GM19035 (cell line): ENCODE results near the gene GNE.
"Not testable (repeated sequence)": the region's sequence is repeated elsewhere in the genome, so short reads cannot be mapped to it uniquely, and the experiment has no call there.

ENCODE experiments used
- ATAC-seq: cut with Tn5 transposase; IDR thresholded peaks from one replicate; pipeline ENCODE4 v1.9.1; 2021; ENCODE audit not compliant: unreplicated experiment

The GNE gene

GRCh38 chr9:36275060-36275459, 16.8 kb upstream of the GNE start:
- no peak for ATAC-seq

DNA sequence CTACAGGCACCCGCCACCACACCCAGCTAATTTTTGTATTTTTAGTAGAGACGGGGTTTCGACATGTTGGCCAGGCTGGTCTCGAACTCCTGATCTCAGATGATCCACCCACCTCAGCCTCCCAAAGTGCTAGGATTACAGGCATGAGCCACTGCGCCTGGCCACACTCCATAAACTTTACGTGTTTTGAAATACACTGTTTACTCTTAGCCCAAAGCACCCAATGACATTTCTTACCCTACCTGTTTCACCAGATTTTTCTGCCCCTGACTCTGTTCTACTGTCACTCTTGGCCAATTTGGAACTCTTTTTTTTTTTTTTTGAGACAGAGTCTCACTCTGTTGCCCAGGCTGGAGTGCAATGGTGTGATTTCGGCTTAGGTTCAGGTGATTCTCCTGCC, 15.1 kb upstream of the GNE start:
- ATAC-seq = not testable (repeated sequence)

DNA sequence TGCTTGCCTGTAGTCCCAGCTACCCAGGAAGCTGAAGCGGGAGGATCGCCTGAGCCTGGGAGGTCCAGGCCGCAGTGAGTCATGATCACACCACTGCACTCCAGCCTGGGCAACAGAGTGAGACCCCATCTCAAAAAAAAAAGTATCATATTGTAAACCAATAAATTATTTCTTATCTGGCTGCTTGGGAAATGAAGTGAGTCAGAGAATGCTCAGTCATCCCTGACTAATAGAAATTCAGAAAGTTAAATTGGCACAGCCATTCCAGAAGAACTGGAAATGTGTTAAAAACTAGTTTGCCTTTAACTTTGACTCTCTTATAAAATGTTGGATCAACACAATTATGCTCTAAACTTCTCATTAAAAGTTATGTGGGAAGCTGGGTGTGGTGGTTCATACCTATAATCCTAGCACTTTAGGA, 9.8 kb upstream of the GNE start:
- ATAC-seq = no peak

GRCh38 chr9:36264896-36265295, 6.6 kb upstream of the GNE start:
- no peak for ATAC-seq

- no peak for ATAC-seq
Measured at GRCh38 chr9:36263683-36264082, 5.4 kb upstream of the GNE start.

DNA sequence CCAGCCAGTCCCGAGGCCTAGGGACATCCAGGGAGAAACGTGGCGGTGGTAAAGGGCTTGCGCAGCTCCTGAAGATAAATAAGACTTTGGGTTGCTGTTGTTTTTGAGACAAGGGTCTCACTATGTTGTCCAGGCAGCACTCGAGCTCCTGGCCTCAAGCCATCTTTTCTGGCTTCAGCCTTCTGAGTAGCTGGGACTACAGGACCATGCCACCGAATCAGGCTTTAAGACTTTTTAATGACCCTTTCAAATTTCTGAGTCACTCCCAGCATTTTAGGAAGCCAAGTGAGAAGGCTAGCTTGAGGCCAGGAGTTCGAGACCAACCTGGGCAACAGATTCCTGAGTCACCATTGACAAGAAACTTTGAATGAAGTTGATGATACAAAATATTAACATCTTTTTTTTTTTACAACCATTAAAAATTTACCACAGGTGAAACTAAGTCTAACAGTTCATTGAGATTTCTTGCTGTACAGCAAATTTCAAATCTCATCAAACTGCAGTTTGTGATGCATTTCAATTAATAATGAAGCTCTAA, 817 bp upstream of the GNE start:
- no peak for ATAC-seq

DNA sequence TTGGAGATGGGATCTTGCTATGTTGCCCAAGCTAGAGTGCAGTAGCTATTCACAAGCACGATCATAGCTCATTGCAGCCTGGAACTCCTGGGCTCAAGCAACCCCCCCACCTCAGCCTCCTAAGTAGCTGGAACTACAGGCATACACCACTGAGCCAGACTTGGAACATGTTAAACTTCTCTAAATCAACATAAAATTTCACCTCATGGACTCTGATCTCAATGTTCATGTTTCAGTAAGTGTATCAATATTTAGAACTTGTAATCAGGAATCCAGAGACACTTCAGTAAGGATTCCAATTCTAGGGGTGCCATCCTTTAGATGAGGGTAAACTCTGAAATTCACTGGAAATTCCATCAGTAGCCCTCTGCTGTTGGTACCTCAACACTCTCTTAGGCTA, 6.8 kb downstream of the GNE start:
- ATAC-seq = no peak

DNA sequence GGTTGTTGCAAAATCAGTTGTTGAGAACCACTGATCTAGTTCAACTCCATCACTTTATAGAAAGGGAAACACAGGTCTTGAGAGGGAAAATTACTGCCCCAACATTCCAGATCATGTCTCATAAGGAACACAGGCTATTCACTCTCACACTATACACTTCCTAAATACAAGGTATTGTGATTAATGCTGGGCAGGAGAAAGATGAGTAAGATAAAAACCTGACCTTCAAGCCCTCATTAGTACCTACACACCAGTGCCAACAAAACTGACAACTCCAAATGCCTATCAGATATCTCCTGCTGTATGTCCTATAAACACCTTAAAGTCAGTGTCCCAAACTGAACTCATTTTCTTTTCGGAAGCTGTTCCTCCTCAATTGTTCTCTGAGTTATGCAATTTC, 8.2 kb downstream of the GNE start:
- ATAC-seq = no peak

- no peak for ATAC-seq
Measured at GRCh38 chr9:36249189-36249588, 9.1 kb downstream of the GNE start.

DNA sequence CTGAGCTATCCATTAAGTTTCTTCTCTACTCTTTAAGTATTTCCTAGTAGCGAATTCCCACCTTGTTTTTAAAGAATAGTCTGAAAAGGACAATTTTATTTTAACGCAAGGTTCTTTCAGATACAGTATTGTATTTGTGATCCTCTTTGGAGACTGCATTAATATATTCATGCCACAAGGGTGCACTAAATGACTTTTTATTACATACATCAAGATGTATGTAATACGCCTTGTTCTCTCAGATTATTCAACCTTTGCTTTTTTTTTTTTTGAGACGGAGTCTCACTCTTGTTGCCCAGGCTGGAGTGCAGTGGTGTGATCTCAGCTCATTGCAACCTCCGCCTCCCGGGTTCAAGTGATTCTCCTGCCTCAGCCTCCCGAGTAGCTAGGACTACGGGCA, 10.2 kb downstream of the GNE start:
- ATAC-seq = not testable (repeated sequence)

DNA sequence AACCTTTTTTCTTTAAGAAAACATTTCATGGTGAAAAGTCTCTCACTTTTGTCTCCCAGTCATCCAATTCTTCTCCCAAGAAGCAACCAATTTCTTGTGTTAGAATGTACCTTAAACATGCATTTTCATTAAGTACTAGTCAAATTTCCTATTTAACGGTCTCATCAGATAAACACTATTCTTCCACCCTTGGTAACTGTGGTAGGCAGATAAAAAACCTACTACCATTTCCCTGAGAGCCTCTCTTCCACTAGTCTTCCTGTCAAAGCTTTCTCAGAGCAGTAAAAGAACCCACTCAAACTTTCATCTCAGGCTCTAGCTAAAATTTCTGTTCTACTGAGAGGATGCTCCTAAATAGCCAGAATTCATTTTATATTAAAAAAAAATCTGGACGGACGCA, 10.9 kb downstream of the GNE start:
- ATAC-seq = no peak

- ATAC-seq = no peak
Measured at GRCh38 chr9:36245906-36246305, 12.3 kb downstream of the GNE start.

DNA sequence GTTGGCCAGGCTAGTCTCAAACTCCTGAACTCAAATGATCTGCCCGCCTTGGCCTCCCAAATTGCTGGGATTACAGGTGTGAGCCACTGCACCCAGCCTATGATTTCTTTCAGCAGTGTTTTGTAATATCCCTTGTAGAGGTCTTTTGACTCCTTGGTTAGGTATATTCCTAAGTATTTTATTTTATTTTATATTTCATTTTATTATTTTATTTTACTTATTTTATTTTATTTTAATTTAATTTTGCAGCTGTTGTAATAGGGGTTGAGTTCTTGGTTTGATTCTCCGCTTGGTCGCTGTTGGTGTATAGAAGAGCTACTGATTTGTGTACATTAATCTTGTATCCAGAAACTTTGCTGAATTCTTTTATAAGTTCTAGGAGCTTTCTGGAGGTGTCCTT, 18.6 kb downstream of the GNE start:
- not testable (repeated sequence) for ATAC-seq

DNA sequence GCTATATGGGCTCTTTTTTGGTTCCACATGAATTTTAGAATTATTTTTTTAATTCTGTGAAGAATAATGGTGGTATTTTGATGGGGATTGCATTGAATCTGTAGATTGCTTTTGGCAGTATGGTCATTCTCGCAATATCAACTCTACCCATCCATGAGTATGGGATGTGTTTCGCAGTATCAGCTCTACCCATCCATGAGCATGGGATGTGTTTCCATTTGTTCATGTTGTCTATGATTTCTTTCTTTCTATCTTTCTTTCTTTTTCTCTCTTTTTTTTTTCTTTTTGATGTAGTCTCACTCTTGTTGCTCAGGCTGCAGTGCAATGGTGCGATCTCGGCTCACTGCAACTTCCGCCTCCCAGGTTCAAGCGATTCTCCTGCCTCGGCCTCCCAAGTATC, 19.0 kb downstream of the GNE start:
- ATAC-seq = not testable (repeated sequence)

- ATAC-seq = no peak
Measured at GRCh38 chr9:36237230-36237629, 21.0 kb downstream of the GNE start.

- ATAC-seq = no peak
Measured at GRCh38 chr9:36222449-36222848, 35.8 kb downstream of the GNE start.

DNA sequence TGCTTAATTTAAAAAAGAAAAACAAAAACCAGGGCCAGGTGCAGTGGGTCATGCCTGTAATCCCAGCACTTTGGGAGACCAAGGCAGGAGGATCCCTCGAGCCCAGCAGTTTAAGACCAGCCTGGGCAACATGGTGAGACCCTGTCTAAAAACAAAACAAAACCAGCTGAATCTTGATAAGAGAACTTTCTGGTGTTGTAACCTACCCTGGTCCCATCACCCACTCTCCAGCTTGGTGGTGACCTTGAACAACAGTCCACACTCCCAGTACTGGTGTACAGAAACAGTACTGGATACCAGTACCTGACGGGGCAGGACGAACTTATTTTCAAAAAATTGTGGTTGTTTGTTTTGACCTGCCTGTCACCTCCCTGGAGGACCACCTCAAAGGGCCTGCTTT, 36.6 kb downstream of the GNE start:
- no peak for ATAC-seq

DNA sequence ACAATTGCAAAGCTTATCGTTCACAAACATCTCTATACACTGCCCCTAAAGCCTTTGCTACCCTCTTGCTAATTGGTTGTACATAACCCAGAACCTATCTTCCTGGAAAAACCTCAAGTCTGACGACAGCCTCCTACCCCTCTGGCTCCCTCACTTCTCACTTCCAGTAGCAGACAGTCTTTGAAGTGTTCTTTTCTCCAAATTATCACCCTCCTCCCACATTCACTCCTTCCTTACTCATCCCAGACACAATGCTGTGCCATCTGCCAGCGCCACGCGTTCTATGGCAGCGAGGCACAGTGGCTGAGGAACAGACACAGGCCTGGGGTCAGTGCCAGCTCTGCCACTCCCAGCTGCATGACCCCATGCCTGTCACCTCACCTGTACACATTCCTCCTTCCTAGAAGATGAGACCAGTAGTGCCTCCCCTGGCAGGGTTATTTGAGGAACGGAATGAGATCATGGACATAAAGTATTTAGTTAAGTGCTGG, 39.8 kb downstream of the GNE start:
- no peak for ATAC-seq

GRCh38 chr9:36218011-36218410, 40.2 kb downstream of the GNE start:
- no peak for ATAC-seq

DNA sequence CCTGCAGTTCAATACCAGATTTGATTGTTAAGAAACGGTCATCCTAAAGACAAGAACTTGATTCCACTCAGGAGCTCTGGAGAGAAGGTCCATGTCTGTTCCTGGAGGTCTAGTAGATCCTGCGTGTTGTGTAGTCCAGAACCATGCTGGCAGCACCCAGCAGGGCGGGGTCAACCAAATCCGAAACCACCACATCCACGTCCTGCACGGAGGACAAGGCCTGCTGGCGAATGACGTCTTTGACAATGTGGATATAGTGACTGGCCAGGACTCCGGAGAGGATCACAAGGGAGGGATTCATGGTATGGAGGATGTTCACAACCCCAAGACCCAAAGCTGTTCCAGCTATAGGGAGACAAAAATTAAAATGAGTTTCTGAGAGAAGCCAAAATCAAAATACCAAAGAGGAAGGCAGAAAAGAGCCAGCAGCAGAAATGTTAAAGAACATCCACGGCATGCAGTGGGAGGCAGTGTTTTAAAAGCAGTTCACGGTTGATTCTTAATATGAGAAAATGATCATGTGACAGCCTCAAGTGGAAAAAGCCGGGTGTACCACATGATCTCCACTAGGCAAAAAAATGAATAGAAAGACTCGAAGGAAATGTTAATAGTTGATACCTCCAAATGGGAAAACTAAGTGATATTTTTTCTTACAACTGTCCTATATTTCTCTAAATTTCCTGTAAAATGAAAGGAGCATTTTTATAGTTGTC, 40.8 kb downstream of the GNE start:
- ATAC-seq = no peak

DNA sequence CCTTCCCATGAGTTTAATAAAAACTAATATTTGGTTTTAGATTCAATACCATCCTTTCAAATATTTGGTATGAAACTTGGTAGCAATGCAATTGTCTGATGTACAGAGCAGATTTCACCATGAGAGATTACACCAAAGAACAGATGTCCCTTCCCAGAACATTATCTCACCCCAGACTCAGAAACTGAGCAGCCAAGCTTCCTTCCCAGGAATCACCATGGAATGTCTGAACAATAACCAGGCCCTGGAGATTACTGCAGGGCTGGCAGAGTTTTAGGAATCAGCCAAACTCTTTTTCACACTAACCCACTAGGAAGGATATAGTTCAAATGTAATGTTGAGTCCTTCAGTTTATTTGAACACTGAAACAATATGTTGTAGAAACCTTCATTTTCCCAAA, 43.7 kb downstream of the GNE start:
- no peak for ATAC-seq

DNA sequence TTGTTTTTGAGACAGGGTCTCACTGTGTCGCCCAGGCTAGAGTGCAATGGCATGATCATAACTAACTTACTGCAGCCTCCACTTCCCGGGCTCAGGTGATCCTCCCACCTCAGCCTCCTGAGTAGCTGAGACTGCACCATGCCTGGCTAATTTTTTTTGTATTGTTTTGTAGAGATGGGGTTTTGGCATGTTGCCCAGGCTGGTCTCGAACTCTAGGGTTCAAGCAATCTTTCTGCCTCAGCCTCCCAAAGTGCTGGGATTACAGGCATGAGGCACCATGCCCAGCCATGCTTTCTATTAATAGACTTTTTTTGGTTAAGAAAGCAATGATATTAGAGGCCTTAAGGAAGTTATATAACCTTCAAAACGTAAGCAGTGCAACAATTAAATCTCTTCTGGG, 44.3 kb downstream of the GNE start:
- ATAC-seq = no peak

- no peak for ATAC-seq
Measured at GRCh38 chr9:36213387-36213786, 44.9 kb downstream of the GNE start.
